CD14-positive monocyte (primary cell): ENCODE data around the gene MAP3K20. TPM values are rescaled to one million over a fixed set of nuclear protein-coding genes. Genes with fewer than 3 reads are reported as not detected.

Source experiments
- DNase-seq, 3 donors: peaks; one replicate each; pipeline ENCODE4 v3.0.0-alpha.2; 2011 to 2022
- H2AFZ ChIP-seq: 2 replicates; pipeline ENCODE4 v1.6.0; 2012; ENCODE audit warnings: mild to moderate bottlenecking, low read depth, low read length, inconsistent platforms; ENCODE audit not compliant: insufficient read depth, poor library complexity, severe bottlenecking
- H3K27ac ChIP-seq, 2 donors: 1 replicate in 1 of 2; 2 replicates in 1 of 2; pipeline ENCODE4 v1.5.1; 2012 to 2013; ENCODE audit warnings: low read length in 2 of 2, control low read depth in 1 of 2, inconsistent platforms in 1 of 2, low read depth in 1 of 2, mild to moderate bottlenecking in 1 of 2
- H3K27me3 ChIP-seq, 2 donors: one replicate each; pipeline versions ENCODE4 v1.6.0 to v1.6.1; 2011 to 2013; ENCODE audit warnings: low read length in 2 of 2; ENCODE audit not compliant: control insufficient read depth in 2 of 2, insufficient read depth in 2 of 2
- H3K36me3 ChIP-seq, 2 donors: replicated peaks in 1 of 2; 1 replicate in 1 of 2; 2 replicates in 1 of 2; pipeline versions ENCODE4 v1.5.1 to v1.6.1; 2012 to 2013; ENCODE audit warnings: low read length in 2 of 2, control low read depth in 1 of 2, inconsistent platforms in 1 of 2, mild to moderate bottlenecking in 1 of 2; ENCODE audit not compliant: insufficient read depth in 2 of 2, control insufficient read depth in 1 of 2
- H3K4me1 ChIP-seq, 2 donors: 1 replicate in 1 of 2; 2 replicates in 1 of 2; pipeline versions ENCODE4 v1.5.1 to v1.6.1; 2012 to 2013; ENCODE audit warnings: low read length in 2 of 2, control low read depth in 1 of 2, inconsistent platforms in 1 of 2, mild to moderate bottlenecking in 1 of 2, moderate library complexity in 1 of 2; ENCODE audit not compliant: insufficient read depth in 2 of 2, control insufficient read depth in 1 of 2
- H3K4me2 ChIP-seq: replicated peaks from 2 replicates; pipeline ENCODE3; 2012; ENCODE audit warnings: low read length, moderate library complexity, mild to moderate bottlenecking; ENCODE audit not compliant: poor library complexity, severe bottlenecking; ENCODE audit errors: extremely low read depth
- H3K4me3 ChIP-seq, 3 experiments: fragments of 200-600 bp in 1 of 3; sonication (generic) in 1 of 3; replicated peaks in 1 of 3; 1 replicate in 2 of 3; 2 replicates in 1 of 3; pipeline ENCODE4 v1.5.1; 2011 to 2013; ENCODE audit warnings: low read length in 3 of 3, mild to moderate bottlenecking in 3 of 3, control low read depth in 2 of 3, low read depth in 2 of 3, inconsistent platforms in 1 of 3, moderate library complexity in 1 of 3
- H3K79me2 ChIP-seq: 2 replicates; pipeline ENCODE4 v1.6.0; 2012; ENCODE audit warnings: mild to moderate bottlenecking, control low read depth, inconsistent platforms, low read length, moderate library complexity; ENCODE audit not compliant: insufficient read depth
- H3K9ac ChIP-seq: 2 replicates; pipeline ENCODE4 v1.6.0; 2017; ENCODE audit warnings: low read length, mild to moderate bottlenecking; ENCODE audit not compliant: insufficient read depth, poor library complexity, severe bottlenecking
- H3K9me3 ChIP-seq, 2 donors: replicated peaks in 1 of 2; 1 replicate in 1 of 2; 2 replicates in 1 of 2; pipeline versions ENCODE4 v1.5.1 to v1.6.1; 2012 to 2013; ENCODE audit warnings: low read length in 2 of 2, control low read depth in 1 of 2; ENCODE audit not compliant: control insufficient read depth in 1 of 2, insufficient read depth in 1 of 2
- H4K20me1 ChIP-seq: 2 replicates; pipeline ENCODE4 v1.6.0; 2012; ENCODE audit warnings: mild to moderate bottlenecking, low read length, control low read depth, moderate library complexity; ENCODE audit not compliant: insufficient read depth
- H3K27ac Mint-ChIP-seq, 7 donors: one replicate each; pipeline ENCODE4 v1.8.0; 2020; ENCODE audit warnings: mild to moderate bottlenecking in 7 of 7, mixed read lengths in 7 of 7, moderate library complexity in 6 of 7, inconsistent platforms in 2 of 7
- H3K27me3 Mint-ChIP-seq, 3 donors: one replicate each; pipeline ENCODE4 v1.8.0; 2021 to 2022; ENCODE audit warnings: low read depth in 3 of 3, mild to moderate bottlenecking in 3 of 3, mixed read lengths in 3 of 3, moderate library complexity in 3 of 3, inconsistent platforms in 1 of 3
- H3K36me3 Mint-ChIP-seq, 2 donors: one replicate each; pipeline ENCODE4 v1.8.0; 2020; ENCODE audit warnings: mixed read lengths in 2 of 2, inconsistent platforms in 1 of 2, mild to moderate bottlenecking in 1 of 2
- H3K4me1 Mint-ChIP-seq: one replicate; pipeline ENCODE4 v1.8.0; 2020; ENCODE audit warnings: mild to moderate bottlenecking, mixed read lengths
- H3K4me3 Mint-ChIP-seq, 2 donors: one replicate each; pipeline ENCODE4 v1.8.0; 2020; ENCODE audit warnings: mild to moderate bottlenecking in 2 of 2, mixed read lengths in 2 of 2, moderate library complexity in 1 of 2
- H3K9me3 Mint-ChIP-seq, 7 donors: one replicate each; pipeline ENCODE4 v1.8.0; 2020 to 2022; ENCODE audit warnings: mixed read lengths in 7 of 7, mild to moderate bottlenecking in 6 of 7, moderate library complexity in 6 of 7, inconsistent platforms in 2 of 7
- WGBS: methylation state at CpG from one replicate; pipeline ENCODE4 v1.1.5; 2013; ENCODE audit warnings: missing lambda C conversion rate; ENCODE audit not compliant: insufficient coverage; 5-methylcytosine and 5-hydroxymethylcytosine counted together
- intact Hi-C, 2 donors: fragments of 100-400 bp; cut with micrococcal nuclease; formaldehyde crosslinking; loops; one replicate each; pipeline versions ENCODE4 v1.15.0 to v1.15.1; 2023
- polyA plus RNA-seq, 3 donors: library from polyadenylated mRNA; depleted of rRNA in 1 of 3; unstranded in 2 of 3; stranded (reverse) in 1 of 3; fragments of 300-500 nt in 2 of 3; fragments of >200 nt in 1 of 3; fragmentation: Illumina TruSeq in 2 of 3; gene quantifications; 1 replicate in 2 of 3; 2 replicates in 1 of 3; pipeline ENCODE4 v1.2.3, GENCODE V29; 2012 to 2021
- TF ChIP-seq, protein P1 (sequence below): fragments of 200-600 bp; IDR thresholded peaks from one replicate; pipeline ENCODE4 v1.8.0; 2022; ENCODE audit warnings: antibody characterized with exemption, mild to moderate bottlenecking

MAP3K20 gene
- polyA plus RNA-seq, 3 donors, result 14.3 to 30.7 (median 21.6) TPM

DNA sequence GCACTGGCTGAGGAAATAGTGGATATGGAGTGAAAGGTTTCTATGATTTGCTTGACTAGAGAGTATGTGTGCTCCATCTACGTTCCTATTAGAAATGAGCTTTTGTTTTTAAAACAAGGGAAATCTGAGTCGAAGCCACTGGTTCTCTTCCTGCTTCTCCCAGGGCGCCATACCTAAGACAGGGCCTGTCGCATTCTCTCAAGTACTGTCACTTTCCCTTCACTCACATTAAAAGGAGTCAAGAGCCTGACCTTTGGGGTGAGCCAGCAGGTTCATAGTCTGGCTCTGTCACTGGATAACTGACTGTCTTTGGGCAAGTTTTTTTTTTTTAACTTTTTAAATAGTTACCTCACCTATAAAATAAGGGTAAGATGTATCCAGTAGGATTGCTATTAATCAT is 121.0 kb downstream of the MAP3K20 start:
- Mint-ChIP-seq H3K4me3 (no peak overlapping the region), H3K27me3 (peaks cover 0 to under 1% (median 0%) of the 10 kb centered on the region in 3 donors), H3K27ac (peak overlapping the region in 2 of 7 donors; percentile 13 to 18), H3K36me3 (peaks cover 53 to 62% of the 10 kb centered on the region in 2 donors), H3K9me3 (peaks cover 0 to 1% (median 0%) of the 10 kb centered on the region in 7 donors), H3K4me1 (no peaks in the 10 kb centered on the region)
- Histone ChIP-seq H3K4me3 (no peak overlapping the region), H3K9me3 (no peaks in the 10 kb centered on the region), H3K36me3 (peaks cover 47 to 84% of the 10 kb centered on the region in 2 donors), H3K4me1 (no peaks in the 10 kb centered on the region), H2AFZ (no peak overlapping the region), H3K4me2 (no peak overlapping the region), H3K27ac (no peak overlapping the region), H4K20me1 (no peaks in the 10 kb centered on the region), H3K27me3 (no peaks in the 10 kb centered on the region), H3K79me2 (no peaks in the 10 kb centered on the region), H3K9ac (no peak overlapping the region)
- intact Hi-C loops, result no loop called here
- 97% methylated on average over 4 of the region's 4 CpGs for WGBS
- DNase-seq, result no peak
- TF ChIP-seq, protein P1, sequence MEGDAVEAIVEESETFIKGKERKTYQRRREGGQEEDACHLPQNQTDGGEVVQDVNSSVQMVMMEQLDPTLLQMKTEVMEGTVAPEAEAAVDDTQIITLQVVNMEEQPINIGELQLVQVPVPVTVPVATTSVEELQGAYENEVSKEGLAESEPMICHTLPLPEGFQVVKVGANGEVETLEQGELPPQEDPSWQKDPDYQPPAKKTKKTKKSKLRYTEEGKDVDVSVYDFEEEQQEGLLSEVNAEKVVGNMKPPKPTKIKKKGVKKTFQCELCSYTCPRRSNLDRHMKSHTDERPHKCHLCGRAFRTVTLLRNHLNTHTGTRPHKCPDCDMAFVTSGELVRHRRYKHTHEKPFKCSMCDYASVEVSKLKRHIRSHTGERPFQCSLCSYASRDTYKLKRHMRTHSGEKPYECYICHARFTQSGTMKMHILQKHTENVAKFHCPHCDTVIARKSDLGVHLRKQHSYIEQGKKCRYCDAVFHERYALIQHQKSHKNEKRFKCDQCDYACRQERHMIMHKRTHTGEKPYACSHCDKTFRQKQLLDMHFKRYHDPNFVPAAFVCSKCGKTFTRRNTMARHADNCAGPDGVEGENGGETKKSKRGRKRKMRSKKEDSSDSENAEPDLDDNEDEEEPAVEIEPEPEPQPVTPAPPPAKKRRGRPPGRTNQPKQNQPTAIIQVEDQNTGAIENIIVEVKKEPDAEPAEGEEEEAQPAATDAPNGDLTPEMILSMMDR, result no peak

DNA sequence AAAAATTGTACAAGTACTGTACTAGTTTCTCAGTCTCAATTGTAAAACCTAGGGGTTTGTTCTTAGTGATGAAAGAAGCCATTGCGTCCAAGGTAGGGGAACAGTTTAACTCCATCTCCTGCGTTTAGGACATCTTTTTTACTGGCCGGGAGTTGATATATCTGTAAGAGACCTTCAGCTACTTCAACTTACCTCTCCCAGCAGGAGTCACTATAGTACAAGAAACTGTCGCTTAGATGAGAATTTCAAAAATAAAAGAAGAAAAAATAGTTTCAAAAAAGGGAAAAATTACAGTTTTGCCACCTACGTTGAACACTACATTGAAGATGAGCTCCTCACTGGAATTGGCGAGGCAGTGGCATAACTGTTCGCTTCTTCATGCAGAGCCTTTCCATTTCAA is 122.7 kb downstream of the MAP3K20 start:
- no peaks in the 10 kb centered on the region for H4K20me1 ChIP-seq
- H3K9ac ChIP-seq, result no peak overlapping the region

More for the DNA sequence above, 122.7 kb downstream of the MAP3K20 start:
- 100% methylated on average over 3 of the region's 7 CpGs for whole genome bisulfite sequencing
- H3K79me2 ChIP-seq, result no peaks in the 10 kb centered on the region
- peaks cover 41 to 83% of the 10 kb centered on the region in 2 donors for H3K36me3 ChIP-seq
- H3K9me3 ChIP-seq, result no peaks in the 10 kb centered on the region
- Mint-ChIP-seq H3K27me3 (no peaks in the 10 kb centered on the region), H3K36me3 (peaks cover 49 to 57% of the 10 kb centered on the region in 2 donors), H3K4me3 (no peak overlapping the region), H3K9me3 (peaks cover 0 to 1% (median 0%) of the 10 kb centered on the region in 7 donors), H3K4me1 (no peaks in the 10 kb centered on the region), H3K27ac (no peak overlapping the region)
- H2AFZ ChIP-seq, result no peak overlapping the region
- no peak overlapping the region for H3K27ac ChIP-seq
- no peaks in the 10 kb centered on the region for H3K27me3 ChIP-seq
- intact Hi-C loops, result no loop called here
- H3K4me2 ChIP-seq, result no peak overlapping the region
- TF ChIP-seq, protein P1, result no peak
- no peak overlapping the region for H3K4me3 ChIP-seq
- H3K4me1 ChIP-seq, result no peaks in the 10 kb centered on the region
- DNase-seq, result no peak
